Neural cell (in vitro differentiated cells): Measurements from ENCODE around the gene LIPA. TPM values are rescaled to one million over a fixed set of nuclear protein-coding genes. Genes with fewer than 3 reads are reported as not detected.

ENCODE experiments used
- H2AFZ ChIP-seq: fragments of 200-600, 300-800 bp; sonication (generic), shearing (Covaris generic); 2 replicates; pipeline ENCODE4 v1.6.0; 2014; ENCODE audit warnings: low read depth, mild to moderate bottlenecking, antibody characterized with exemption, low read length, moderate library complexity
- H3F3A ChIP-seq: fragments of 200-600 bp; shearing (Covaris generic); 2 replicates; pipeline ENCODE4 v1.6.1; 2016; ENCODE audit warnings: mild to moderate bottlenecking, moderate library complexity, mixed read lengths, antibody characterized with exemption, low read length; ENCODE audit not compliant: insufficient read depth, poor library complexity, severe bottlenecking
- H3K27ac ChIP-seq: fragments of 200-600, 300-800 bp; sonication (generic), shearing (Covaris generic); 2 replicates; pipeline ENCODE4 v1.5.1; 2014; ENCODE audit warnings: mild to moderate bottlenecking, low read length, moderate library complexity
- H3K27me3 ChIP-seq: fragments of 300-800, 200-600 bp; sonication (generic), shearing (Covaris generic); 2 replicates; pipeline ENCODE4 v1.6.0; 2014; ENCODE audit warnings: mild to moderate bottlenecking, low read depth, low read length, moderate library complexity; ENCODE audit not compliant: insufficient read depth
- H3K36me3 ChIP-seq: fragments of 300-800, 200-600 bp; sonication (generic), shearing (Covaris generic); 2 replicates; pipeline ENCODE4 v1.5.1; 2014; ENCODE audit warnings: mild to moderate bottlenecking, antibody characterized with exemption, low read length, moderate library complexity; ENCODE audit not compliant: insufficient read depth
- H3K4me2 ChIP-seq: fragments of 300-800, 200-600 bp; sonication (generic), shearing (Covaris generic); 2 replicates; pipeline ENCODE4 v1.6.0; 2014; ENCODE audit warnings: mild to moderate bottlenecking, low read length
- H3K4me3 ChIP-seq: fragments of 300-800, 200-600 bp; sonication (generic), shearing (Covaris generic); 2 replicates; pipeline ENCODE4 v1.5.1; 2014; ENCODE audit warnings: mild to moderate bottlenecking, low read length, moderate library complexity
- H3K79me2 ChIP-seq: fragments of 200-600 bp; shearing (Covaris generic); replicated peaks from 2 replicates; pipeline ENCODE4 v1.6.0; 2014; ENCODE audit warnings: mild to moderate bottlenecking, low read length, moderate library complexity; ENCODE audit not compliant: insufficient read depth
- H3K9ac ChIP-seq: fragments of 300-800, 200-600 bp; sonication (generic), shearing (Covaris generic); 2 replicates; pipeline ENCODE4 v1.6.1; 2016; ENCODE audit warnings: mild to moderate bottlenecking, low read length, mixed read lengths
- H3K9me2 ChIP-seq: fragments of 200-600 bp; shearing (Covaris generic); 2 replicates; pipeline ENCODE4 v1.6.1; 2016; ENCODE audit warnings: mild to moderate bottlenecking, low read length, mixed read lengths; ENCODE audit not compliant: insufficient read depth
- H3K9me3 ChIP-seq: fragments of 200-600, 300-800 bp; sonication (generic), shearing (Covaris generic); 2 replicates; pipeline ENCODE4 v1.6.1; 2016; ENCODE audit warnings: mild to moderate bottlenecking, mixed run types, low read length, moderate library complexity, mixed read lengths
- H4K20me1 ChIP-seq: fragments of 200-600 bp; shearing (Covaris generic); 2 replicates; pipeline ENCODE4 v1.6.1; 2016; ENCODE audit warnings: mild to moderate bottlenecking, mixed run types; ENCODE audit not compliant: insufficient read depth
- EP300 ChIP-seq: fragments of 450-650 bp; conservative IDR thresholded peaks from 2 replicates; pipeline ENCODE4 v1.6.1; 2014; ENCODE audit warnings: antibody characterized with exemption, mild to moderate bottlenecking, moderate library complexity; ENCODE audit not compliant: poor library complexity, severe bottlenecking
- EZH2 ChIP-seq: fragments of 200-600, 300-800 bp; shearing (Covaris generic), sonication (generic); IDR thresholded peaks from 2 replicates; pipeline ENCODE4 v1.6.1; 2014; ENCODE audit warnings: antibody characterized with exemption, low read length, borderline replicate concordance, mild to moderate bottlenecking; ENCODE audit not compliant: insufficient read depth, poor library complexity, severe bottlenecking
- MXI1 ChIP-seq: fragments of 450-650 bp; conservative IDR thresholded peaks from 2 replicates; pipeline ENCODE4 v1.6.1; 2014; ENCODE audit warnings: antibody characterized with exemption, mild to moderate bottlenecking; ENCODE audit not compliant: poor library complexity, severe bottlenecking
- POLR2AphosphoS5 ChIP-seq: IDR thresholded peaks from 2 replicates; pipeline ENCODE4 v1.6.1; 2012
- RAD21 ChIP-seq: fragments of 450-650 bp; conservative IDR thresholded peaks from 2 replicates; pipeline ENCODE4 v1.6.1; 2014; ENCODE audit warnings: antibody characterized with exemption, mild to moderate bottlenecking, moderate library complexity
- SMC3 ChIP-seq: fragments of 450-650 bp; conservative IDR thresholded peaks from 2 replicates; pipeline ENCODE4 v1.6.1; 2014; ENCODE audit warnings: antibody characterized with exemption, mild to moderate bottlenecking, moderate library complexity; ENCODE audit not compliant: poor library complexity
- TAF1 ChIP-seq: IDR thresholded peaks from 2 replicates; pipeline ENCODE4 v1.6.1; 2012; ENCODE audit warnings: low read depth
- polyA plus RNA-seq: library from polyadenylated mRNA; depleted of rRNA; stranded (reverse); fragments of >200 nt; gene quantifications from 2 replicates; pipeline ENCODE4 v1.2.3, GENCODE V29; 2014
- TF ChIP-seq, protein P1 (sequence below): IDR thresholded peaks from 2 replicates; pipeline ENCODE4 v1.6.1; 2012; ENCODE audit warnings: borderline replicate concordance
- TF ChIP-seq, protein P2 (sequence below): fragments of 450-650 bp; IDR thresholded peaks from 2 replicates; pipeline ENCODE4 v1.5.1; 2014; ENCODE audit warnings: antibody characterized with exemption, mild to moderate bottlenecking, moderate library complexity; ENCODE audit not compliant: poor library complexity, severe bottlenecking

Gene LIPA
- polyA plus RNA-seq, 1 donor from 2014 or later, result 20.8 TPM

DNA sequence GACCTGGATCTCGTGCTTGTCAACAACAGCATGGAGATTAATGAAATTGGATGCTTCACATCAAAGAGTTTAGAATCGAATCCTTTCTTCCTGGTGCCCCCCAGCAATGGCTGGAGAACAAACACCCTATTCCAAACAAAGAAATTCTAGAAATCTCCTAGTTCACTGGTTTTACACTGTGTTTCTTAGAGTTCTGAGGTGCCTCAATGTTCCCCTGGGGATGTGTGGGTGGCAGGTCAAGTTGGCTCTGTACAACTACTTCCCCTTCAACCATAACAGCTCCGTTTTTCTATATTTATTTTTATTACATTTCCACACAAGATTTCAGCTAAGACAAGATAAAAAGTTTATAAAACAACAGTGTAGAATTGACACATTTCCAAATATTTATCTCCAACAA is 66.9 kb downstream of the LIPA start:
- Histone ChIP-seq H3F3A (no peaks in the 10 kb centered on the region), H3K9ac (no peak overlapping the region), H3K4me3 (no peak overlapping the region), H3K4me2 (no peak overlapping the region), H3K27ac (no peak overlapping the region), H2AFZ (no peak overlapping the region), H3K79me2 (no peaks in the 10 kb centered on the region), H3K27me3 (no peaks in the 10 kb centered on the region), H3K9me2 (no peaks in the 10 kb centered on the region), H3K36me3 (no peaks in the 10 kb centered on the region), H4K20me1 (no peaks in the 10 kb centered on the region), H3K9me3 (no peaks in the 10 kb centered on the region)
- TF ChIP-seq, protein P1, sequence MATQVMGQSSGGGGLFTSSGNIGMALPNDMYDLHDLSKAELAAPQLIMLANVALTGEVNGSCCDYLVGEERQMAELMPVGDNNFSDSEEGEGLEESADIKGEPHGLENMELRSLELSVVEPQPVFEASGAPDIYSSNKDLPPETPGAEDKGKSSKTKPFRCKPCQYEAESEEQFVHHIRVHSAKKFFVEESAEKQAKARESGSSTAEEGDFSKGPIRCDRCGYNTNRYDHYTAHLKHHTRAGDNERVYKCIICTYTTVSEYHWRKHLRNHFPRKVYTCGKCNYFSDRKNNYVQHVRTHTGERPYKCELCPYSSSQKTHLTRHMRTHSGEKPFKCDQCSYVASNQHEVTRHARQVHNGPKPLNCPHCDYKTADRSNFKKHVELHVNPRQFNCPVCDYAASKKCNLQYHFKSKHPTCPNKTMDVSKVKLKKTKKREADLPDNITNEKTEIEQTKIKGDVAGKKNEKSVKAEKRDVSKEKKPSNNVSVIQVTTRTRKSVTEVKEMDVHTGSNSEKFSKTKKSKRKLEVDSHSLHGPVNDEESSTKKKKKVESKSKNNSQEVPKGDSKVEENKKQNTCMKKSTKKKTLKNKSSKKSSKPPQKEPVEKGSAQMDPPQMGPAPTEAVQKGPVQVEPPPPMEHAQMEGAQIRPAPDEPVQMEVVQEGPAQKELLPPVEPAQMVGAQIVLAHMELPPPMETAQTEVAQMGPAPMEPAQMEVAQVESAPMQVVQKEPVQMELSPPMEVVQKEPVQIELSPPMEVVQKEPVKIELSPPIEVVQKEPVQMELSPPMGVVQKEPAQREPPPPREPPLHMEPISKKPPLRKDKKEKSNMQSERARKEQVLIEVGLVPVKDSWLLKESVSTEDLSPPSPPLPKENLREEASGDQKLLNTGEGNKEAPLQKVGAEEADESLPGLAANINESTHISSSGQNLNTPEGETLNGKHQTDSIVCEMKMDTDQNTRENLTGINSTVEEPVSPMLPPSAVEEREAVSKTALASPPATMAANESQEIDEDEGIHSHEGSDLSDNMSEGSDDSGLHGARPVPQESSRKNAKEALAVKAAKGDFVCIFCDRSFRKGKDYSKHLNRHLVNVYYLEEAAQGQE, result no peak
- TF ChIP-seq, protein P2, sequence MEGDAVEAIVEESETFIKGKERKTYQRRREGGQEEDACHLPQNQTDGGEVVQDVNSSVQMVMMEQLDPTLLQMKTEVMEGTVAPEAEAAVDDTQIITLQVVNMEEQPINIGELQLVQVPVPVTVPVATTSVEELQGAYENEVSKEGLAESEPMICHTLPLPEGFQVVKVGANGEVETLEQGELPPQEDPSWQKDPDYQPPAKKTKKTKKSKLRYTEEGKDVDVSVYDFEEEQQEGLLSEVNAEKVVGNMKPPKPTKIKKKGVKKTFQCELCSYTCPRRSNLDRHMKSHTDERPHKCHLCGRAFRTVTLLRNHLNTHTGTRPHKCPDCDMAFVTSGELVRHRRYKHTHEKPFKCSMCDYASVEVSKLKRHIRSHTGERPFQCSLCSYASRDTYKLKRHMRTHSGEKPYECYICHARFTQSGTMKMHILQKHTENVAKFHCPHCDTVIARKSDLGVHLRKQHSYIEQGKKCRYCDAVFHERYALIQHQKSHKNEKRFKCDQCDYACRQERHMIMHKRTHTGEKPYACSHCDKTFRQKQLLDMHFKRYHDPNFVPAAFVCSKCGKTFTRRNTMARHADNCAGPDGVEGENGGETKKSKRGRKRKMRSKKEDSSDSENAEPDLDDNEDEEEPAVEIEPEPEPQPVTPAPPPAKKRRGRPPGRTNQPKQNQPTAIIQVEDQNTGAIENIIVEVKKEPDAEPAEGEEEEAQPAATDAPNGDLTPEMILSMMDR, result no peak
- no peak for TF ChIP-seq EP300
- no peak for TF ChIP-seq MXI1
- TF ChIP-seq TAF1, result no peak
- no peak for TF ChIP-seq POLR2AphosphoS5
- TF ChIP-seq RAD21, result no peak
- TF ChIP-seq EZH2, result no peak
- TF ChIP-seq SMC3, result no peak

DNA sequence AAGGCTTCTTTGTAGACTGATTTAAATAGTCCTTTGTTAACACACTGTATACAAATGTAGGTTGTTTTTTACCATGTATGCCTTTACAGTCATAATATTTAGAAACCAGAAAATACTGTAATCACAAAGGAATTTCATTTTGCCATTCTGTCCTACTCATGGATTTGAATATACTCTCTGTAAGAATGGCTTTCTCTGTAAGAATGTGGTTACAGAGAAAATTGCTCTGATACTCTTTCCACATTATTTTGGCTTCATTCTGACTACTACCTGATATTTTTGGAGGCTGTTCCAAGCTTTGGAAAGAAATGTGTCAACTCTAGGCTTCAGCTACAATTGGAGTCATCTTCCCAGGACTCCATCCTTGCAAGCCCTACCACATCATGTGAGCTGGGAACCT is 68.0 kb downstream of the LIPA start:
- no peaks in the 10 kb centered on the region for H3K9me3 ChIP-seq
- H3K9ac ChIP-seq, result no peak overlapping the region
- no peaks in the 10 kb centered on the region for H3K36me3 ChIP-seq
- H2AFZ ChIP-seq, result no peak overlapping the region
- no peak overlapping the region for H3K27ac ChIP-seq
- no peaks in the 10 kb centered on the region for H4K20me1 ChIP-seq
- H3K4me2 ChIP-seq, result no peak overlapping the region
- H3F3A ChIP-seq, result no peaks in the 10 kb centered on the region
- no peak overlapping the region for H3K4me3 ChIP-seq
- no peaks in the 10 kb centered on the region for H3K27me3 ChIP-seq
- H3K79me2 ChIP-seq, result no peaks in the 10 kb centered on the region
- TF ChIP-seq RAD21 (no peak), MXI1 (no peak), SMC3 (no peak), EZH2 (no peak), EP300 (no peak), TAF1 (no peak), POLR2AphosphoS5 (no peak)
- TF ChIP-seq, protein P1, result no peak
- TF ChIP-seq, protein P2, result no peak
- H3K9me2 ChIP-seq, result no peaks in the 10 kb centered on the region
